Stimulated activated CD4-positive, alpha-beta T cell treated with anti-CD3 and anti-CD28 coated beads, Interleukin-4, amount 100 ng/mL, for 48 hours (primary cell): Measurements from ENCODE around the gene FAM181A.

Source experiments
- DNase-seq, 2 donors: peaks; one replicate each; pipeline ENCODE4 v3.0.0-alpha.2; 2020; ENCODE audit warnings: low read depth in 2 of 2

Gene FAM181A

DNA sequence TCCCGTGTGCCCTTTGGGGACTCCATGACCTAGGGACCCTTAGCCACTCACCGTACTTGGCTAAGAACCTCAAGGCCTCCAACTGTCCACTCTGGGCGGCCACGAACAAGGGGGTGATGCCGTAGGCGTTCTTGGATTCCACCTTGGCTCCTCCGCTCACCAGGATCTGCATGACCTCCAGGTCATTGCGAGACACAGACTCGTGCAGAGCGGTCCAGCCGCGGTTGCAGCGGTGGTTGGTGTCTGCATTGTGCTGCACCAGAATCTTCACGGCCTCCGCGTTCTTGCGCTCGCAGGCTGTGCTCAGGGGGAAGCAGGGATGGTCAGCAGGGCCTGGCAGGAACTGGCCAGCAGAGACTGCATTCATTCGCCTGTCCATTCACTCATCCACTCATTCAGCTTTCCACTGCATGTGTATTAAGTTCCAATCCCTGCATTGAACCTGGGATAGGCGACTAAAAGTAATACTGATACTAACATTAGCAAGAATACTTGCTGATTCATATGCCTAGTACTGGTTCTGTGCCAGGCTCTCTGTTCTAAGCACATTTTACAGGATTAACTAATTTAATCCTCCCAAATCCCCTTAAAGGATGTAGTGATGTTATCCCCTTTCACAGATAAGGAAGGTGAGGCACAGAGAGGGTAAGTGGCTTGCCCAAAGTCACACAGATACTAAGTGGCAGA, 23.9 kb downstream of the FAM181A start:
- no peak for DNase-seq

DNA sequence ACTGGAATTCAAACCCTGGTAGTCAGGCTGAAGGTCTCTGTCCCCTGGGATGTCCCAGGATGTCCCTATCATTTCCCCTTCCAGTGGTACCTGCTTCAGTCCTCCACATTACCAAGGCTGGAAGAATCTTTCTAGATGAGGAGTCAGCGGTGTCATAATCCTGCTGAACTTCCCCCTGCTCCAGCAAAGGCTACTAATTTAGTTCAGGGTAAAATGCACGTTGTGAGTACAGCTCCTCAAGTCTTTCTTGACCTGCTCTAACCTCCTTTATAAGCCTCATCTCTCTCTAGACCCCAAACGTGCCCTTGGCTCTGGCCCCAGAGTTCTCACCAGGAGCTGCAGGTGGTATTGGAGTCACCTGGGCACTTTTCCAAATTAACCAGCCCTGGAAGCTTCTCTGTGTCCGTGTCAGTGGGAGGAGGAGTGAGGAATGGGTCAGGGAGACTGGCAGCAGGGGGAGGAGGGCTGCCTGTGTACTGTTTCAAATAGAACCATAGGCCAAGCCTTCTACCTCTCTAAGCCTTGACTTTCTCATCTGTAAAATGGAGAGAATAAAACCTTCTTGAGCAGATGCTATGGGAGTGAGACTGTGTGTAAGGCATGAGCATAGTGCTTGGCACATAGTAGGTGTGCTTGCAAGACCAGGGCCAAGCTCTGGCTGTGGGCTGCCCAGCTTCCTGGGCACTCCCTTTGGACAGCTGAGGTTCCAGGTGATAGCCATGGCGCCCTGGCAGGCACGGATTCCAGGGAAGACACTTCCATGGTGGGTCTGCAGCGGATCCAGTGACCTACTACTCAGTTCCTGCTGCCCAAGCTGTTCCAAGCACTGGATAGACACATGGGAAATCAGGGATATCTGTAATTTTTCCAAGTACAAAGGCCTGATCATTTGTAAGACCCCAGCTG, 24.7 kb downstream of the FAM181A start:
- no peak for DNase-seq

DNA sequence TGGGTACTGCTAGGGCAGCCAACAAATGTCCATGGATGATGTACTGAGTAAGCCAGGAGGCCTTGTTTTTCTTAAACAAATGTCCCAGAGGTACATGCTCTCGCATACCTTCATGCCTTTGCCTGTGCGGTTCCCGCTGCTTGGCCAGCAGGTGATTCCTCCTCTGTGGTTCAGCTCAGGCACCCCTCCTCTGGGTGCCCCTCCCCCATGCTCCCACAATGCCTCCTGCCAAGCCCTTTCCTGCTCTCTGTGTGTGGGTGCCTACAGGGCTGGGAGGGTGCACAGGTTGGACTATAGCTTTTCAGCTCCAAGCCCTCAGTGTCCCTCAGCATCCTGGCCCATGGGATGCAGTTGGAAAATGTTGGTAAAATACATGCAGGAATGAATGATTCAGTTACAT, 25.7 kb downstream of the FAM181A start:
- no peak for DNase-seq

GRCh38 chr14:93953263-93953662, 26.1 kb downstream of the FAM181A start:
- DNase-seq = no peak

DNA sequence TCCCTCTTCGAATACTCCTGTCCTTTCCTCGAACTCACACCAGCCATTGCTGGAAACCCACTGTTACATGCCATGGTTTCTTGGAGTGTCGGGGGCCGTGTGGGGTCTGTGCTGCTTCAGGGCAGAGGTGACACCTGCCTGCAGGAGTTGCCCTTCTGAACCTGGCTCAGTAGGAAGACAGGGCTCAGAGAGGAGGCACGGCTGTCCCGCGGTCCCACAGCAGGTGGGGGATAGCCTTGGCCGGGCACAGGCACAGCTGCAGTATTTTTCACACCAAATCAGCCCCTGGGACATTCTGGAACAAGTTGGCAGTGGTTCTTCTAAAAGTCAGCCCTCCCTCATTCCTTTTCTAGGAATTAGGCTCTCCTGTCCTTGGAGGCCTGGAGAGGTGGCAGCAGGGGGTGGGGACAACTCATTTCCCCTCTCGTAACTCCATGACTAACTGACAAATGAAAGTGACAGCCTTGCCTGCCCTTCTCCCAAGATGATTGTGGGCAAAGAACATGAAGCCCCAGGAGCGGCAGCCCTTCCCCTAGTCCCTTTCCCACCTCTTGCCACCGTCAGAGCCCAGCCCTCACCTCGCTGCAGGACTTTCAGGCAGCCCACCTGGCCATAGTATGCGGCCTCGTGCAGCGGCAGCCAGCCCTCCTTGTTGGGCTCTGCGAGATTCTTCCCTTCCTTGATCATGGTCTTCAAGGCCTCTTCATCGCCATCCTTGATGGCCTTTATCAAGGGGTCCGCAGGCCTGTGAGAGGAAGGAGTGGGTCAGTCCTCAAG, 26.8 kb downstream of the FAM181A start:
- no peak for DNase-seq

DNA sequence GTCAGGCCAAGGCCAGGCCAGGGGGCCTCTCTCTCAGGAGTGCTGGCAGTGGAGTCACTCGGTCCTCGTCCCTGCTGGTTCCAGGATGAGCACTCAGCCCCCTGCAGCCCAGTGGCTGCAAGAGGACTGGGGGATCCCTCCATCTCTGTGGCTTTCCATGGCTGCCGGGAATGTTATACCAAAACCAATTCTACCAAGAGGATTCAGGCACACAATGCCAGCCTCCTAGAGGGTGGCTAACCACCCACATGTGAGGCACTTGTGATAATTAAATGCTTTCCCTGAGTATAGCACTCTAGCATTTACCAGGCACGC, 27.3 kb downstream of the FAM181A start:
- no peak for DNase-seq

DNA sequence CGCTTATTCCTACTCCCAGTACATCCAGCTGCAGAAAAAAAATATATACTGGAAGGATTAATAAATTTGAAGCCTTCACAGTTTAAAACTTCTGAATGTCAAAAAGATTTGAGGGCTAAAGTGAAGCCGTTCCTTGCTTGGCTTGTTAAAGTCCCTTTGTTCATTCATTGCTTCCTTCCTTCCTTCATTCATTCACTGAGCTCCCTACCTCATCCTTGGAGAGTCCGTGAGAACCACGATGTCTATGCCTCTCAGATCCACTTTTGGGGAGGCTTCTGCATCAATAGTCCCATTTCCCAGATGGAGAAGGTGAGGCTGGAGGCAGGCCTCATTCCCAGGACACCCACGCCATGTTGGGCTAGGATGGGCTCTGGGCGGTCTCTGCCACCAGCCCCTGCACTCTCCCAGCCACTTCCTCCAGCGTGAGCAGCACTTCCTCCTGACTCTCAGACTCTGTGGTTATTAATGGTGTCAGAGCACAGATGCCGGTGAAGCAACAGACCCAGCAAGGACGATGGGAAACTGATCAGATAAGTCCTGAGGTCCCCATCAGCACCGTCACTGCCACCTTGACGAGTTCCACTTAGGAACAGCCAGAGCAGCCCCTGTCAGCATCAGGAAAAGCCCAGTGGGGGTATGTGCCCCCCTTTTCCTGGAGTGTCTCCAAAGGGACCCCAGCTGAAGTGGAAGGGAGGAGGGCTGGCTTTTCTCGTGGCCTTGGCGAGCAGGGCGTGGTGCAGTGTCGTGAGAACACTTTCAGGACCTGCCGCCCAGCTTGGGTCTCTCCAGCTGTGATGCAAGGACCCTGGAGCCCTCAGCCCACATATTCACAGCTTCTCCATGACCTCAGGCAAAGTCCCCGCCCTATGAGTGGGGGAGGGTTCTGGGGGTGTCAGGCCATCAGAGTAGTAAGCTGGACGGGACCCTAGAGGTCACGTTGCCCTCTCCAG, 28.0 kb downstream of the FAM181A start:
- no peak for DNase-seq

DNA sequence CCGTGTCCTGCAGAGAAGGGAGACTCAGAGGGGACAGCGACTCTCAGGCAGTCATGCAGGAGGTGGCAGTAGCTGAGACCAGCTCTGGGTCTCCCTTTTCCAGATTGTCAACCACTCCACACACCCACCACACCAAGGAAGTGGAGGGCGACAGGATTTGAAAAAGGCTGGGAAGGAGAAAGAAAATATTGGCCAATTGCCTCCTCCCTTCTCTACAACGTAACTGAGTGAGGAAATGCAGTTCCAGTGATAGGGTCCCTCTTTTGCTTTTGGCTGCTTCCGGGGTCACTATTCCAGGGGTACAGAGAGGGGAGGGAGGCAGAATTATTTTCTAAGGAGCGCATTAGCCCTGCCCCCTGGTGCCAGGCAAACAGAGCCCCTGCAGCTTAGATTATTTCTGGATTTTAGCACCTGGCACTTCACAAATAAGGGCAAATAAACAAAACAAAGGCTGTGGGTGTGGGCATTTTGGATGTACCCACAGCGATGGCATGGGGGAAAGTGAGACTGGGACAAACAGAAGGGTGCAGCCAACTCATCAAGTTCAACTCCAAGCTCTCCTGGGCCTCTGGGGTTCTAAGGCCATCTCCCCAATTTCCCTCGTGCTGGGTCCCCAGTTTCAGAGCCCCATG, 28.8 kb downstream of the FAM181A start:
- no peak for DNase-seq

DNA sequence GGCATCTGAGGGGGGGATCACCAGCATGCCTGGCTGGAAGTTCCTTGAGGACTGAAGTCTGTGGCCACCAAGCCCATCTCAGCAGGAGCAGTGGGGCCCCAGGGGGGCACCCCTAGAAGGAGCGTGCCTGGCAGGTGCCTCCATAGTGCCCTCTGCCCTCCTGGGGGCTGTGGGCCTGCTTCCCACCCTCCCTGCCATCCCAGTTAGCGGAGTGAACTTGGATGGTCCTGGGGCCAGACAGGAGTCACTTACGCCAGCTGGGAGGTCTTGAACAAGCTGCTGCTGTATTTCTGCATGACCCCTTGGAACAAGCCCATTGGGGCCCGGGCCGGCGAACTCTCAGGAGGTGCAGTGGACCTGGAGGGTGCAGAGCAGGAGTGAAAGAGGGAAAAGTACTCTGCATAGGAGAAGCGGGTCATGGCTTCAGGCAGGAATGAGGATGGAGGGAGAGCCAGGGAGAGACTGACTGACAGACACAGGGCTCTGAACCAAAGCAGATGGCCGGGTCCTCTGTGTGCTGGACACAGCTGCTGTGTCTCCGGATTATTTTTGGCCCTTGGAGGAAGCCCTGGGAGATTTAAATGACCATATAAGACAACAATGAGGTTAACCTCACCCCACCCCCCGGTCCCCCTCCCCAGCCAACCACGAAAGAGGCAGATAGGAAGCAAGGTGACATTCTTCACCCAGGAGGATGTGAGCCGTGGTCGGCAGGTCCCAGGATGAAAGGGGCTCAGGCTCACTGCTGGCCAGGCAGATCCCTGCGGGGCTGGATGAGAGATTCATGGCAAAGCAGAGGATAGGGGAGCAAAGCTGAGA, 29.6 kb downstream of the FAM181A start:
- no peak for DNase-seq

- DNase-seq = no peak
Measured at GRCh38 chr14:93957333-93957710, 30.2 kb downstream of the FAM181A start.

GRCh38 chr14:93957751-93958566, 30.8 kb downstream of the FAM181A start:
- DNase-seq = no peak

DNA sequence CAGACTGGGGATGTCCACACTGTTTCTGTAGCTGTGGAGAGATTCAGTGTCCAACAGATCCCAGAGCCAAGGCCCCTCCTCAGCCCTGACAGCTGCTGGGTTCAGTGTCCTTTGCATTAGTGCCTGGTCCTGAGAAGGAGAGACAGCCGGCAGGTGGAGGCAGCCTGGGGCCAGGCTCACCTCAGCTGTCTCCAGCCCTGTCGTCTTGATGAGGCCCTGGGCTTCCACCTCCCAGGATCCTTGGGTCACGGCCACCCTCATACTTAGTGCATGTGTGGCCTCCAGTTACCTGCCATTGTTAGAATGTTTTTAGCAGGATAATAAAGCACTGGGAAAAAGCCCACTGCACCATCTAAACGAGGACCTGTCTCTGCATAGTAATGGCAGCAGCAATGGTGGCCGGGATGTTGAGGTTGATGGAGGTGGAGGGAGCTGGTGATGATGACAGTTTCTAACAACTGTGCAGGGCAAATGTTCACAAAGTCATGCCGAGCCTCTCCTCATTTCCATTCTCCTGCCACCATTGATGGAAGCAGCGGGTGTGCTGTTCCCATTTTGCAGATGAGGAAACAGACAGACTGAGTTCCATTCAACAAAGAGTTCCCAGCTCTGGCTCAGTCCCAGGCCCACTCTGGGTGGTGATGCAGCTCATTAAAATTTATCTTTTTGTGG, 31.6 kb downstream of the FAM181A start:
- DNase-seq = no peak

DNA sequence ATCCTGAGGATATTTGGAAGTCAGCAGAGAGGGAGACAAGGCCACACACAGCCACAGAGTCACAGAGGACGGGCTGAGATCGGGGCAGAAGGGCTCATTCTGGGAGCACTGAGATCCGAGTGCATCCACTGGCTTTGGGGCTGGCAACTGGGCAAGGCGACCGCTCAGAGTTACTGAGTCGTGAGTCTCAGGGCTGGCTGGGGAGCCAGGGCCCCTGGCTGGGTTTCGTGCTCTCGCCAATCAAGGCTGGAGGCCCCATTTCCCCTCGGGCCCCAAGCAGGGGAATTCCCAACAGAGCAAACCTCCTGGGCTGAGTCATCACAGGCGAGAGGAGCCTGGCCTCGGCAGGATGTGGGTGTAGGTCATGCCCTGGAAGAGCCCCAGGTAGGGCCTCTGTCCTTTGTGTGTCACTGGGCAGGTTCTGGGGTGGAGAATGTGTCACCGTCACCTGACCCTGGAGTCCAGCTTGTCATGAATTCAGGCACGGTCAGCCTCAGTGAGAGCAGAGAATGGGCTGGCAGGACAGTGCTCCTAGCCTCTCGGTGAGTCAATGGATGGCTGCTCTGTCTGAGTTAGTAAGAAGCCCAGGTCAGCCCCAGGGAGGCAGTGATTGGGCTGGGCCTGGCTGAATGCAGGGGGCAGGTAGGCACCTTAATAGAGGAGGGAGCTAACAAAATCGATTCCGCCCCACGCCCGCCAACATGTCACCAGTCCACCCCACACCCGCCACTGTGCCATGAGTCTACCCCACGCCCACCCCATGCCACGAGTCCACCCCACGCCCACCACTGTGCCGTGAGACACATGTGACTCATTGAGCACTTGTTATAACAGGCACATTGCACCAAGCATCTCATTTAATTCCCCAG, 32.3 kb downstream of the FAM181A start:
- peak; percentile 86 to 95 for DNase-seq

DNA sequence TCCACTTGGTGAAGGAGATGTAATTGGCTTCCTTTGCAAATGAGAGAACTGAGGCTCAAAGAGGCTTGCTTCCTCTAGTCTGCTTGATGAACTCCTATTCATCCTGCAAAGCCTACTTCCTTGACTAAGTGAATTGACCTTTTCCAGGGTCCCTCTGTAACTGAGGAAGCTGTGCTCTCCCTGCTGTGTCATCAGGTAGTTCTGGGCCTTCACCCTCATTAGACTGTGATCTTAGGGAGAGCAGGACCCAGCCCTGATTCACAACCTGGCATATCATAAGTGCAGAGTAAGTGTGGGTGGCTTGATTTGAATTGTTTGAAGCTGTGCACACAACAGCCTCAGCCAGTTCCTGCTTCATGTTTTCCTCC, 32.9 kb downstream of the FAM181A start:
- no peak for DNase-seq

DNA sequence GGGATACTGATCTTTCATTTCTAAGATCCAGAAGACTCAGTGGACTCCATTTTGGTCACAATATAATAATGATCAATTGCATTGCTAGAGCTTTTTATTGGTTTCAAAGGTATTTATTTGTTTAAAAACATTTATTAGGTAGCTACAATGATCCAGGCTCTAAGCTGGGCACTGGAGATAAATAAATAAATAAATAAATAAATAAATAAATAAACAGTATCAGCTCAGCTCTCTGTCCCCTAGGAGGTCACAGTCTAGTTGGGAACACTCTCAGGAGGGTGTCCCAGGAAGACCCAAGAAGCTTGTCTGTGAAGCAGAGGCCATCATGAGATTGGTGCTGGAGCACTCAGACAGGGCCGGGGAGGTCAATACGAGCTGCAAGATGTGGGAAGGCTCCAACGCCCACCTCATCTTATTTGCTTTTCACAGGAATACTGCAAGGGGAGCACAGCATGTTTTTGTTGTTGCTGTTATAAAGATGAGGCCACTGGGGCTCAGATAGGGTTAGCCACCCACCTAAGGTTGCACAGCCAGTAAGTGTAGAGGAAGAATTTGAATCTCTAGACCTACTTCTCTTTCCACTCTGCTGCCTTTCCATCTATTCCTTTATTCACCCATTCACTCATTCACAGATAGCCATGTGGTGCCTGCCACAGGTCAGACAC, 33.8 kb downstream of the FAM181A start:
- DNase-seq = no peak

- no peak for DNase-seq
Measured at GRCh38 chr14:93961620-93962019, 34.5 kb downstream of the FAM181A start.
